ENCODE measurements around the gene VAPA.

- TF ChIP-seq CTCF (IDR thresholded peaks at IDR 0.05) (no peak), POLR2A (IDR thresholded peaks at IDR 0.05) (no peak)
Measured at GRCh38 chr18:9897129-9897528, 16.7 kb upstream of the VAPA start.

Measured in lower leg skin (tissue), 3 donors.